Measurements from ENCODE around the gene SLC35G3.
A peak's percentile ranks its signal among the peaks of the same experiment; 100 is the strongest.
"Not testable (repeated sequence)": the region's sequence is repeated elsewhere in the genome, so short reads cannot be mapped to it uniquely, and the experiment has no call there.

Gene SLC35G3

GRCh38 chr17:35194001-35194400 is at the start of gene SLC35G3:
Gene SLC35G3 (minus strand): TSS chr17:35194393. CDS start chr17:35194307, 86 bp downstream.
- not testable (repeated sequence) for DNase-seq, ATAC-seq

GRCh38 chr17:35243561-35244340 is 49.6 kb upstream of the SLC35G3 start:
- ATAC-seq (peak; percentile 48), DNase-seq (peak; percentile 68)

GRCh38 chr17:35242805-35243560 is 48.8 kb upstream of the SLC35G3 start, which contains the start of gene SLFN5:
Gene SLFN5 (plus strand): TSS chr17:35243072. CDS start chr17:35258691, 15,619 bp downstream.
- DNase-seq (peak; percentile 93), ATAC-seq (peak; percentile 74)

GRCh38 chr17:35242158-35242804 is 48.1 kb upstream of the SLC35G3 start:
- ATAC-seq = peak; percentile 50
- peak; percentile 84 for DNase-seq

- ATAC-seq (no peak), DNase-seq (peak; percentile 48)
Observed at GRCh38 chr17:35241520-35241919, 47.3 kb upstream of the SLC35G3 start.

GRCh38 chr17:35240861-35241260 is 46.7 kb upstream of the SLC35G3 start:
- DNase-seq (no peak), ATAC-seq (no peak)

- no peak for DNase-seq
Observed at GRCh38 chr17:35239823-35240222, 45.6 kb upstream of the SLC35G3 start.

GRCh38 chr17:35238821-35239220 is 44.6 kb upstream of the SLC35G3 start:
- ATAC-seq (no peak), DNase-seq (no peak)

More at GRCh38 chr17:35239823-35240222, 45.6 kb upstream of the SLC35G3 start:
- ATAC-seq = no peak

GRCh38 chr17:35236821-35237220 is 42.6 kb upstream of the SLC35G3 start:
- DNase-seq (no peak), ATAC-seq (no peak)

GRCh38 chr17:35235917-35236316 is 41.7 kb upstream of the SLC35G3 start:
- no peak for DNase-seq
- no peak for ATAC-seq

- DNase-seq (no peak), ATAC-seq (peak; percentile 51)
Observed at GRCh38 chr17:35235289-35235688, 41.1 kb upstream of the SLC35G3 start.

GRCh38 chr17:35234315-35234714 is 40.1 kb upstream of the SLC35G3 start:
- DNase-seq, ATAC-seq: not testable (repeated sequence)

GRCh38 chr17:35229638-35230037 is 35.4 kb upstream of the SLC35G3 start:
- ATAC-seq (no peak), DNase-seq (no peak)

GRCh38 chr17:35227546-35227945 is 33.4 kb upstream of the SLC35G3 start:
- no peak for DNase-seq
- peak; percentile 43 for ATAC-seq

GRCh38 chr17:35224436-35224835 is 30.2 kb upstream of the SLC35G3 start:
- ATAC-seq (no peak), DNase-seq (no peak)

GRCh38 chr17:35222452-35222851 is 28.3 kb upstream of the SLC35G3 start:
- no peak for DNase-seq
- no peak for ATAC-seq

GRCh38 chr17:35218915-35219314 is 24.7 kb upstream of the SLC35G3 start:
- DNase-seq (no peak), ATAC-seq (no peak)

- DNase-seq (no peak), ATAC-seq (no peak)
Observed at GRCh38 chr17:35217107-35217506, 22.9 kb upstream of the SLC35G3 start.

- DNase-seq (peak; percentile 48), ATAC-seq (peak; percentile 59)
Observed at GRCh38 chr17:35214631-35215273, 20.6 kb upstream of the SLC35G3 start.

GRCh38 chr17:35214192-35214591 is 20.0 kb upstream of the SLC35G3 start:
- peak; percentile 75 for ATAC-seq
- no peak for DNase-seq

- no peak for DNase-seq
- no peak for ATAC-seq
Observed at GRCh38 chr17:35213412-35213940, 19.3 kb upstream of the SLC35G3 start.

GRCh38 chr17:35212668-35213067 is 18.5 kb upstream of the SLC35G3 start:
- ATAC-seq (peak; percentile 54), DNase-seq (no peak)

All from stimulated activated naive CD8-positive, alpha-beta T cell treated with anti-CD3 and anti-CD28 coated beads, Interleukin-15, Interleukin-2, amounts not matched to agents 100 U/mL and 50 U/mL, for 24 hours (primary cell).